Testis (tissue), 2 donors: ENCODE results near the gene KIT.

ENCODE experiments used
- CTCF ChIP-seq, 3 experiments: fragments of 450-650 bp in 2 of 3; fragments of 200-600 bp in 1 of 3; sonication (generic) in 1 of 3; IDR thresholded peaks; one replicate each; pipeline ENCODE4 v1.5.1; 2016 to 2019; ENCODE audit warnings: antibody characterized with exemption in 3 of 3, mild to moderate bottlenecking in 2 of 3, moderate library complexity in 1 of 3
- POLR2A ChIP-seq: fragments of 450-650 bp; IDR thresholded peaks from one replicate; pipeline ENCODE4 v1.6.1; 2017; ENCODE audit warnings: antibody characterized with exemption, mild to moderate bottlenecking, moderate library complexity

- TF ChIP-seq CTCF (IDR thresholded peaks at IDR 0.05) (no peak), POLR2A (no peak)
These were observed 85.1 kb downstream of the KIT start for GRCh38 chr4:54742636-54743399.
